Left hindlimb (tissue), 1 donor: ENCODE results near the gene DOCK2.
A peak's percentile ranks its signal among the peaks of the same experiment; 100 is the strongest.
"Not testable (repeated sequence)": the region's sequence is repeated elsewhere in the genome, so short reads cannot be mapped to it uniquely, and the experiment has no call there.

Experiments used
- DNase-seq: peaks from one replicate; pipeline ENCODE4 v3.0.0-alpha.2; 2018

The DOCK2 gene

DNA sequence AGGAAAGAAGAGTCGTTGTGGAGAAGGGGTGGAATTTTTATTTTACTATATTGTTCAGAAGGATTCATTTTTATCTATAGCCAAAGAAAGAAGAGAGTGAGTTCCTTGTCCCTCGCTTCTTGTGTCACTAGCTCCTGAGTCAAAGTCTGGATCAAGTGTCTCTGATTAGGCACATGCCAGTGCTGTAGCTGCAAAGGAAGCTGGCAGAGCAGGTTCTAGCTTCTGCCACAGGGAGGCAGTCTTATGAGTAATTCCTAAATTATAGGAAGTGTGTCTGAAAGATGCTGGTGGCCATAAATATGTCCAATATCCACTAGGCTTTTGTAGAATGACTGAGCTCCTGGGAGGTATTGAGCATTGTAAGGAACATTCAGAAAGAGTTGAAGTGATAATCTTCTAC lies 84.7 kb downstream of the DOCK2 start:
- no peak for DNase-seq

DNA sequence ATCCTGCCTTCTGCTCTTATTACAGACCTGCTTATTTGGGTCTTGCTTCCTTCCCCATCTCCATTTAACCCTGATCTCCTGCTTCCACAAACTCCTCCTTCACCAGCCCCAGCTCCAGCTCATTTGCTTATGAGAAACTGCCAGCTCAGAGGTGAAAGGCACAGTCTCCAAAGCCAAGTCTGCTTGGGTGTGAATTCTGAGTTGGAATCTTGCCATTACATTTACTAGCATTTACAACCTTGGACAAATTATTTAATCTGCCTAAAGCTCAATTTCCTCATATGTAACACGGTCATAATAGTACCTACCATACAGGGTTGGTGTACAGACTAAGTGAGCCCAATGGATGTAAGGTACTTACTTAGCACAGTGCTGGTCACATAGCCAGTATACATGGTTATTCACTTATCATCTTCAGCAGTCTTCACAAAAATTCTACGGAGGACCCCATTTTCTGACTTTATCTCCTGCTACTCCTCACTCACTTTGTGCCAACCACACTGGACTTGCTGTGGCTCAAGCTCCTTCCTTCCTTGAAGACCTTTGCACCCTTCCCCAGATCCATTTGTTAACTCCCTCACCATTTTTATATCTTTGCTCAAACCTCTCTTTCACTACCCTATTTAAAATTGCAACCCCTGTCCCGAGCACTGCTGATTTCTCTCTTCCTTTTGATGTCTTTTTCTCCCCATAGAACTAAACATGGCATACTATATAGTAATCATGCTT lies 86.2 kb downstream of the DOCK2 start:
- DNase-seq = no peak

DNA sequence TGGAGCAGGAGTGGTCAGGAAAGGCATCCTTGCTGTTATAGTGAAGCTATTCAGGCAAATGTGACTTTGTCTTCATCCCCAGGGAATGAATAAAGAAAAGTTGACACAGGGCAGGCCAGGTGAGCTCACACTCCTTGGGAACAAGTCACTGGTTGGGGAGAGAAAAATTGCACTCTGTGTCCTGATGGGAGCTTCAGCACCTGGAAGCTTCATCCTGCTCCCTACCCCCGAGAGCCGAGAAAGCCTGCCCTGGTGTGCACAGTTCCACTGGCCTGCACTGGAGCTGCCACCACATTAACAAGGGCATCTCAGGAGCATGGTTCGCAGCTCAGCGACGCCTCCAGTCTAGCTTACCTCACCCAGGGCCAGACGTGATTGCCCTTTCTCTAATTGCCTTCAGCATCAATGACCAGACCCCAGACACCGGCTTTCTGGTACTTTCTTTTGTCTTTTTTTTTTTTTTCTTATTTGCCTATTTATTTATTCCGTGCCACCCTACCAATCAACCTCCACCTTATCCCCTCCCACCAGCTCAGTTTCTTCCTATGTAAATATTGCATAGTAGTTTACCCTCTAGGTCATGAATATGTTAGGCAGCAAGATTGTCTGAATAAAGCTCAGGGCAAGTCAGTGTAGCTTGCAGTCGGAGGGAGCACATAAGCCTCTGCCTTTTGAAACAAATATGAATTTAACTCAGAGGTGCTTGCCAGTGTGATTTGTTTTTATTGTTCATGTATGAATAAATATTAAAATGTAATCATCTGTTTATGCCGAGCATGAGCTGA lies 87.4 kb downstream of the DOCK2 start:
- DNase-seq = no peak

DNA sequence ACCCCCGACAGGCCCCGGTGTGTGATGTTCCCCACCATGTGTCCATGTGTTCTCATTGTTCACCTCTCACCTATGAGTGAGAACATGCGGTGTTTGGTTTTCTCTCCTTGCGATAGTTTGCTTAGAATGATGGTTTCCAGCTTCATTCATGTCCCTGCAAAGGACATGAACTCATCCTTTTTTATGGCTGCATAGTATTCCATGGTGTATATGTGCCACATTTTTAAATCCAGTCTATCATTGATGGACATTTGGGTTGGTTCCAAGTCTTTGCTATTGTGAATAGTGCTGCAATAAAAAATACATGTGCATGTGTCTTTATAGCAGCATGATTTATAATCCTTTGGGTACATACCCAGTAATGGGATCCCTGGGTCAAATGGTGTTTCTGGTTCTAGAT lies 88.6 kb downstream of the DOCK2 start:
- DNase-seq = not testable (repeated sequence)

DNA sequence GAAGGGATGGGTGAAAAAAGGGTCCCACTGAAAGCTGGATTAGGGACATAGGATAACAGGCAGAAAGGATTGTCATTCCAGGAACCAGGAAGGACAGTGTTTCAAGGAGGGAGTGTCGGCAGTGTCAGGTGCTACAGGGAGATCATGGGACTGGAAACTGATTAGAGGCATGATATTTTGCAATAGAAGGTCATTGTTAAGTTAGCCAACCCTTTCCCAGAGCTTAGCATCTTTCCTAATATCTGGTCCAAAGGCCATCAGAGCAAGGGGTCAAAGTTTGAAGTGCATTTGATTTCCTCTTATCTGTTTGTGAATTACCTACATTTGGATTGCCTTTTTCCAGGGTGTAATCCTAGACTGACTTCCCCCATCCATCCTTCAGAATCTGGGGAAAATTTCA lies 91.3 kb downstream of the DOCK2 start:
- no peak for DNase-seq

DNA sequence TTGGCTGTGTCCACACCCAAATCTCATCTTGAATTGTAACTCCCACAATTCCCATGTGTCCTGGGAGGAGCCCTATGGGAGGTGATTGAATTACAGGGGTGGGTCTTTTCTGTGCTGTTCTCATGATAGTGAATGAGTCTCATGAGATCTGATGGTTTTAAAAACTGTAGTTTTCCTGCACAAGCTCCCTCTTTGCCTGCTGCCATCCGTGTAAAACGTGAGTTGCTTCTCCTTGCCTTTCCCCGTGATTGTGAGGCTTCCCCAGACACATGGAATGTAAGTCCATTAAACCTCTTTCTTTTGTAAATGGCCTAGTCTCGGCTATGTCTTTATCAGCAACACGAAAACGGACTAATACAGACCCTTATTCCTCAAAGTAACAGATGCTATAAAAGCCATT lies 94.1 kb downstream of the DOCK2 start:
- DNase-seq = no peak

DNA sequence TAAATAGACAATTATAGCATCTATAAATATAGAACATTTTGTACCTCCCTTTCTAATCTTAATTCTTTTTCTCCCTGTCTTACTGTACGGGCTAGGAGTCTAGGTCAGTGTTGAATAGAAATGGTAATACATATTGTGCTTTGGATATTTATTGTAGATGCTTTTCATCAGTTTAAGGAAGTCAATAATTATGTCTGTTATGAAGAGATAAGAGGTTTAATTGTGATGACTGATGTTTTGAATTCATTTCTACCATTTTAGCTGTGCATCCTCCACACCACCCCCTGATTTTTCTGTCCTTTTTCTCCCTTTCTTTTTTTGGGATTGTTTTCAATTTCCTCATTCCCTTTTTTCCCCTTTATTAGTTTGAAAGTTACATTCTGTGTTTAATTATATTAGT lies 95.8 kb downstream of the DOCK2 start:
- no peak for DNase-seq

DNA sequence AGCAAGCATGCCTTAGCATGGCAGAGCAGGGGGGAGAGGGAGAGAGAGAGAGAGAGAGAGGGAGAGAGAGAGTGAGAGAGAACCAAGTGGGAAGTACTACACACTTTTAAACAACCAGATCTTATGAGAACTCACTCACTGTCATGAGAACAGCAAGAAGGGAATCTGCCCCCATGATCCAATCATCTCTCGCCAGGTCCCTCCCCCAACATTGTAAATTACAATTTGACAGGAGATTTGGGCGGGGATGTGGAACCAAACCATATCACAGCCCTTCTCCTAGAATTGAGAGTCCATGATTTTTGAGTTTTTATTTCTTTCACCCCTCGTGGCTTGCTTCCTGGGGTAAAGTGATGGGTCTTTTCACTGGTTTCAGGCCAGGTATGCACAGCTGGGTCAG lies 98.8 kb downstream of the DOCK2 start:
- DNase-seq = no peak

DNA sequence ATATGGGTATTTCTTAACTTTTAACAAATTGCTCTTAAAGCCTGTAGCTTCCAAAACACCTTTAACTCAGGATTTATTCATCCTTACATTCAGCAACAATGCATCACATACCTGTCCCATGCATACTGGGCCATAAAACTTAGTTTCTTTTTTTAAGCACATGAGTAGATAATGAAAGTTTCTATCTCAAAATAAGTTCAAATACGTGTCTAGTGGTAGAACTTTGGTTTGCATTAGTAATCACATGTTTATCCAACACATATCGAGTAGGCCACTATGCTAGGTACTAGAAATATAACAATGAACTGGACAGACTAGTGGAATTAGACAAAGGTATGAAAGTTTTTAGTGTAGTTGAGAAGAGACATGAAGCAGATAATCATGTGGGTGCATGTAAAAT lies 99.6 kb downstream of the DOCK2 start:
- no peak for DNase-seq

DNA sequence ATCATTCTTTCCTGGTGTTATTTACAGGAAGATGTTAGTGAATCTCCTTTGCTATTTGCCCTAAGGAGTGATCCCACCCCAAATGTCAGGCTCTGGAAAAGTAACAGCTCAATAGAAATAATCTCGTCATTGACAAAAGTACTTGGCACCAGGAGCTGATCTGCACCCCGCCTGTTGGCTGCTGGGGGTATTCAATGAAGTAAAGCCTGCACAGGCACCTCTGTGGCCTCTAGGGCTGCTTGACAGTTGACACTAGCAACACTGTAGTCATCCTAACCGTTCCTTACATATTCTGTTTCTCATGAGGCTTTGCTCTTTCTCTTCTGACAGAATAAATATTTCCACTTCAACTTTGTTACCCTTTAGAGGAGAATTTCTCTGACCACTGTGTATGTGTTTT lies 103.4 kb downstream of the DOCK2 start:
- DNase-seq = no peak

DNA sequence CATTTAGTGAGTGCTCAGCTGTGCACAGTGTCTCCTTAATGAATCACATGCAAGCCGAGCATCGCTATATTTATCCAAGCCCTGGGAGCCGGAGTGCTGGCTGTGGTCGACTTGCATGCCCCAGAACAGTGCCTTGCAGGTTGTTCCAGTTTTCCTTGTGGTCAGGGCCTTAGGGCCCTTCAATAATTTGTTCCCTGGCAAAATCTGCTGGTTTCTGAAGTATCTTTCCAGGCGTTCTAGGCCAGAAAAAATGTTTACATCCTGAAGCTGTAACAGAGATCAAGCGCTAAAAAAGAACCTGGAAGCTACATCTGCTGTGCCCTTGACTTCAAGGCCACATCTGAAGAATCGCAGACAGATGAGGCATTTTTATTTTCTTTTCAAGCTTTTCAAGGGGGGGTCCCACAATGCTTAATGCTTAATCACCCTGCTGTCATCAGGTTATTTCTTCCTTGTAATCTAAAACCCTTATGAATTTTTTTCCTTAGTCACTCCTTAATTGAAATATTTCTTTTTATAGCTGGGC lies 105.8 kb downstream of the DOCK2 start:
- peak; percentile 43 for DNase-seq

DNA sequence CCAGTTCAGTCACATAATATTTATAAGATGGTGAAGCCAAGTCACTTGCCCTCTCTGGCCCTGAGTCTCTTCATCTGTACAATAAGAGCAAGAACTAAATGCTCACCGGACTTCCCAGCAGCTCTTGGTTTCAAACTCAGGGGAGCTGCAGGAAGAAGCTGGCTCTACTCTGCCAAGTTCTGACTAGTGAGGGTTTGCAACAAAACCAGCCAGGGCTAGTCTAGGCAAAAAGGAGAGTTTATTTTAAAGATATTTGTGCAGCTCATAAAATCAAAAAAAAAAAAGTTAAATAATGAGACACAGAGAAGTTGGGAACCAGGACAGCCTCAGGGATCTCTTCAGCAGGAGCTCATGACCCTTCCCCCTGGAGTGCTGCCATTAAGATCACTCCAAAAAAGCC lies 107.3 kb downstream of the DOCK2 start:
- DNase-seq = no peak

DNA sequence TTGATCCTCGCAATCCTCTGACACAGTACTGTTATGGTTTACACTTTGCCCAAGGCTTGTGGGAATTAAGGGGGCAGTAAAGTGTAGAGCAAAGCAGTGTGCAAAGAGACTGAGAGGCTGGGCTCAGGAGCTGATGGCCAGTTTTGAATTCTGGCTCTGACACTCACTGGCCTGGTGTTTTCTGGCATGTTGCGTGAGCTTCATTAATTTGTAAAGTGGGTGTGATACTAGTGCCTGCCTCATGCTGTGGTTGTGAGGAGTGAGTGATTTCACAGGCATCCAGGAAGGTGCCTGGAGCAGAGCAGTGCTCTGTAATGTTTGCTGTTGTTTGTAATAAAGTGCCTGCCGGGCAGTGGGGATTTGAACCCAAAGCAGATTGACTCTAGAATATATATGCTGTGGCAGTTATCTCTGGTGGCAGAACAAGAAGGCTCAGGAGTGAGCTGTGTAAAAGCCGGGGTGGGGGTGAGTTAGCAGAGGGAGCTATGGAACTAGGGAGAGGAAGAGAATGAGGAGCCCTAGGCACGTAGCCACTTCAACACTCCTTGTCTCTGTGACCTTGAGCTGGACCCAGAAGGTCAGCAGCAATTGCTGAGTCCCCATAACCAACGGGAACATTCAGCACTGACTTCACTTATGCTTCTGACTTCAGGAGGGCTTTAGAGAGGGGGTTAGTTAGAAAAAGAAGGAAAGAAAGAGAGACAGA lies 108.5 kb downstream of the DOCK2 start:
- no peak for DNase-seq

DNA sequence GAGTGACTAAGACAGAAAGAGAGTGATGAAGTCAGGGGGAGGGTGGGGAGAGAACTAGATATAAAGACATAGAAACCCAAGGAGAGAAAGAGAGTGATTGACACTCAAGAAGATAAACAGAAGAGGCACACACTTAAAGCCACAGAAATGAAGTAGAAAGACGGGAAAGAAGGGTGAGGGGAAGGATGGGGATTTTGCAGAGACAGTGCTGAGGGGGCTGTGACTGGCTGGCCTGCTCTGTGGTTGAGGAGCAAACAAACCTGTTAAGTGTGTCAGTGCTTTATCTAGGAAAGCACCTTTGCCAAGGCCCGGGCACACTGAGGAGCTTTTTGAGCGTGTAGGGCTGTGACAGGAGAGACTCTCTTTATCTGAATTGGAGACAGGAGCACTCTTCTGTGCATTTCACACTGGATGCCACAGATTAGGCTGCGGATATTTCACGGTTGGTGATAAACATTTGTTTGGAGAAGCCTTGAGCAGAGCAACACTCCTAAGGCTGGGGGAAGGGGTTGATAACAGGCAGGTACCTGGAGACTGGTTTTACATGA lies 109.1 kb downstream of the DOCK2 start:
- DNase-seq = no peak

DNA sequence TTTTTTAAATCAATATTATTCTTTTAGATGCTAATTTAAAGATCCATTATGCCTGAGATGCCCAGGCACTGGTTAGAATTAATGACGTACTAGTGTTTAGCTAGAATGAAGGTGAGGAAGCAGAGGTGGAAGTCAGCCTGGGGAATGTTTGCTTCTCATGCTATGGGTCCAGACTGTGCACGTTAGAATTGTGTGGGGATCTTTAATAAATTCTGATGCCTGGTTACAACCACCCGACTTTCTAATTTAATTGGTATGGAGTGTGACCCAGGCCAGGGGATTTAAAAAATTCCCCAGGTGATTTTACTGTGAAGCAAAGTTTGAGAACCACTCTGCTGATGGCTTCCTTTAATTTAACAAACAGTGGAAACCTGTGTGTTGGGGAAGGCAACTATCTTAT lies 111.1 kb downstream of the DOCK2 start:
- DNase-seq = no peak

DNA sequence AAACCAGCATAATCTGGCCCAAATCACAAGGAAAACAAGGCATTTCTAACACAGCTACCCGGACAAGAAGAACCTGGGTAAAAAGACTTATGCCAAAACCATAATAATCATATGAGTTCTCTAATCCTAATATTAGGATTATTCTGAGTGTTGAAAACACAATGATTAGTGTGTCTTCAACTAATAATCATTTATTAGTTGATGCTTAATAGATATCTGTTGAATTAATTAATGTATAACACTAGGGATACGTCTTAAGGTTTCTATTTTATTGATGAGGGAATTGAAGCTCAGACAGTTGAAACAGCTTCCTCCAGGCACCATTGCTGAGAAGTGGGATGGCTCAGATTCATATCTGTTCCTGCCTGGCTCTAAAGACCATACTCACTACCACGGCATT lies 112.2 kb downstream of the DOCK2 start:
- DNase-seq = no peak

DNA sequence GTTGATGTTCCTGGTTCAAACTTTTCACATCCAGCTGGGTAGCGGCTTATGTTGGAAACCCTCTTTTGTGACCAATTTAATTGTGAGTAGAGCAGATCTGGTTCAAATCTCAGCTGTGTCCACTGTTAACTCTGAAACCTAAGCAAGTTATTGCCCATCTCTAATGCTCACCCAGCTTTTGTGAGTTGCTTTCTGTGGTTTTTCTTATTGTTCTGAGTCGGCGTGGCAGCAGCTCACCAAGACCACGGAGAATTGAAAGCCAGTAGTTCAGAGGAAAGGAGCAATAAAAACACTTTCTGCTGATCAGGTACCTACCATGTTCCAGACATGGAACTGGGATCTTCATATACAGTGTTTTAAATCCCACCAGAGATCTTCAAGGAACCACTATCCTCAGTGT lies 114.4 kb downstream of the DOCK2 start:
- no peak for DNase-seq

DNA sequence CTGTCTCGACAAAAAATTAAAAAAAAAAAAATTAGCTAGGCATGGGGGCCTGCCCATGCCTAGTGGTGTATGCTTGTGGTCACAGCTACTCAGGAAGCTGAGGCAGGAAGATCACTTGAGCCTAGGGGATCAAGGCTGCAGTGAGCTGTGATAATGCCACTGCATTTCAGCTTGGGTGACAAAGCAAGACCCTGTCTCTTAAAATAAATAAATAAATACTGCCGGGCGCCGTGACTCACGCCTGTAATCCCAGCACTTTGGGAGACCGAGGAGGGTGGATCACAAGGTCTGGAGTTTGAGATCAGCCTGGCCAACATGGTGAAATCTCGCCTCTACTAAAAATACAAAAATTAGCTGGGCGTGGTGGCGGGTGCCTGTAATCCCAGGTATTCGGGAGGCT lies 115.5 kb downstream of the DOCK2 start:
- not testable (repeated sequence) for DNase-seq

DNA sequence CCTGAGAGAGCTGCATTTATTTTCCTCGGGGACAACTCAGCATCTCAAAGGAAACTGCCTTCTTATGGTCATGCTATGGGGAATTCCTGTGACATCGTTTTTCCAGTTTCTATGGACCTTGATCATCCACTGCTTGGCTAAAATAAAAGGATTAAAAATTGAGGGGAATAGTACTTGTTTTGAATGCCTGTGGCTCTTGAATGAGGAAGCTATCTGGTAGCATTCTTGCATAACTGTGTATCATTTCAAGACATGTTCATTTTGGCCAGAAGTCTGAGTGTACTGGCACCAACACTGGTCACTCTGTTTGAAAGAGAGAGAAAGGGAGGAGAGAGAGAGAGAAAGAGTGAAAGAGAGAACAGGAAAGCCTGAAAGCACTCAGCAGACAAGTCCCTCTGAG lies 116.7 kb downstream of the DOCK2 start:
- DNase-seq = no peak

DNA sequence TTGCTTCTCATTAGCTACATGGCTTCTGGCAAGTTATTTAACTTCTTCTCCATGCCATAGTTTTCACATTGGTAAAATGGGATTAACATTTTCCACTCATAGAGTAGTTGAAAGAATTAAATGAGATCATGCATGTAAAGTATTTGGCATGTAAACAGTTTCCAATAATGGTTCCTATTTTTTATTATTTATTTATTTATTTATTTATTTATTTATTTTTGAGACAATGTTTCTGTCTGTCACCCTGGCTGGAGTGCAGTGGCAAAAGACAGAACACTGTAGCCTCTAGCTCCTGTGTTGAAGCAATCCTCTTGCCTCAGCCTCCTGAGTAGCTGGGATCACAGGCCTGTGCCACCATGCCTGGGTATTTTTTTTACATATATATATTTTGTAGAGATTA lies 117.7 kb downstream of the DOCK2 start:
- DNase-seq = no peak

DNA sequence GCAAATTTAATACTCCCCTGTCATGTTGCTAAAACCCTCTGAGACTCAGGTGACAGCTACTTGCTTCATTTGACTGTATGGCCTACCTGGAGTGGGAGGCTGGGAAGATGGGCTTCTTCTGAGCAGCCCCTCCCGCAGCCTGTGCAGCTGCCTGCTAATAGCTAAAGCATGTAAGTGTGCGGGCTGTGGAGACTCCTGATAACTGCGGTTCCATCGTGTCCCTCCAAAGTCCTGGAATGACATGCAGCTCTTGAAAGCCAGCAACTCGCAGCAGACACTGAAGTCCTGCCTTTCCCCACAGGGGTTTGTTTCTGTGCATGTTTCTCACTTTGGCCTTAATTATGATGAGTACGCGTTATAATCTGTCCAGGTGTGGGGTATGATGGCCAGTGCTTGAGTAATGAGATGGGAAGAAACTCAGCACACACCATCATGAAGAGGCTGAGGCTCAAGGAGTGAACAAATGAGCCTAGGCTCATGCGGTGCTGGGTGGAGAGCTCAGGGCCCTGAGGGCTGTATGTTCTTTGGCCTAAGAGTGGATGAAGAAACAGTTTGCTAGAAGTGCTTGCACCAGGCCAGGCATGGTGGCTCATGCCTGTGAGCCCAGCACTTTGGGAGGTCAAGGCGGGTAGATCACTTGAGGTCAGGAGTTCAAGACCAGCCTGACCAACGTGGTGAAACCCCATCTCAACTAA lies 119.1 kb downstream of the DOCK2 start:
- no peak for DNase-seq

DNA sequence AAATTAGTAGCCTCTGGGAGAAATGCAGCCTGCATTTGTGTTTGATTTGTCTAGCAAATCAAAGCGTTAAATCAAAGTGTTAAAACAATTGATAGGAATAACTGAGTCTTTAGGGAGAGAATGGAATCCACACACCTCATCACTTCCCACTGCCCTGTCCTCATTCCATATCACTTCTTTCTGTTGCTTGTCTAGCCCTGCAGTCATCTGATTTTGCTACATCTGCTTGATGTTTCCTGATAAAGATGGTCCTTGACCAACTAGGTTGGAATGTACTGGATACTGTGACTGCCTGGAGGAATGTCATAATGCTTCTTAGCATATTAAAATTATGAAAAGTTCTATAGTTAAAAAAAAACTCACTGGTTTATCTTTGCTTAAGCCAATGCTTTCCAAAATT lies 119.9 kb downstream of the DOCK2 start:
- no peak for DNase-seq

DNA sequence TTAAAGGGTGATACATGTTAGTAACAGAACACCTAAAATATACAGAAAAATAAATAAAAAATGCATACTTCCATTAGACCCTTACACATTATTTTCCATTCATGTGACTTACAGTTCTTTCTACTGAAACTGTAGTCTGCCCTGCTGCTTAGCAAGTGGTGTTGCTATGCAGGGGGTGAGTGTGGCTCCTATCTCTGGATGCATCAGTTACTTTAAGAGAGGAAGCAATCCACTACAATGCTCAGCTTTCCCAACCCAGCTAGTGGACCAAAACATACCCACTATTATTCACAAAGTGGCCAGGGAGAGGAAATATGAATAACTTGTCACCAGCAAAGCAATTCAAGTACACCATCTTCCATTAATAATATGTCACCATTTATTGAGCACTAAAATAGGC lies 121.8 kb downstream of the DOCK2 start:
- no peak for DNase-seq
